ENCODE data around the gene CELF4.

CELF4 gene

GRCh38 chr18:37398248-37398920 lies 167.2 kb downstream of the CELF4 start:
- Histone ChIP-seq H3K4me1 (ENCODE audit: insufficient read depth, low read length) (peaks cover 8% of the 10 kb centered on the region), H3K9ac (ENCODE audit: low read depth, low read length) (no peak overlapping the region), H3K27me3 (ENCODE audit: insufficient read depth, low read length) (peaks cover 70% of the 10 kb centered on the region), H3K4me3 (ENCODE audit: low read length) (no peak overlapping the region), H3K9me3 (ENCODE audit: insufficient read depth, low read depth, low read length) (no peaks in the 10 kb centered on the region), H3K36me3 (ENCODE audit: insufficient read depth, low read depth, low read length) (no peaks in the 10 kb centered on the region), H3K27ac (ENCODE audit: low read length) (no peak overlapping the region)

GRCh38 chr18:37397814-37398213 lies 167.8 kb downstream of the CELF4 start:
- H3K9ac ChIP-seq (ENCODE audit: low read depth, low read length), result no peak overlapping the region
- no peak overlapping the region for H3K4me3 ChIP-seq (ENCODE audit: low read length)
- no peaks in the 10 kb centered on the region for H3K9me3 ChIP-seq (ENCODE audit: insufficient read depth, low read depth, low read length)
- H3K27ac ChIP-seq (ENCODE audit: low read length), result no peak overlapping the region
- H3K4me1 ChIP-seq (ENCODE audit: insufficient read depth, low read length), result peaks cover 13% of the 10 kb centered on the region
- no peaks in the 10 kb centered on the region for H3K36me3 ChIP-seq (ENCODE audit: insufficient read depth, low read depth, low read length)
- peaks cover 76% of the 10 kb centered on the region for H3K27me3 ChIP-seq (ENCODE audit: insufficient read depth, low read length)

GRCh38 chr18:37396971-37397720 lies 168.5 kb downstream of the CELF4 start:
- no peaks in the 10 kb centered on the region for H3K36me3 ChIP-seq (ENCODE audit: insufficient read depth, low read depth, low read length)
- peaks cover 10% of the 10 kb centered on the region; the same call in 1 of the 2 replicates for H3K4me1 ChIP-seq (ENCODE audit: insufficient read depth, low read length)
- no peak overlapping the region for H3K27ac ChIP-seq (ENCODE audit: low read length)
- H3K27me3 ChIP-seq (ENCODE audit: insufficient read depth, low read length), result peaks cover 79% of the 10 kb centered on the region
- H3K9ac ChIP-seq (ENCODE audit: low read depth, low read length), result no peak overlapping the region
- no peak overlapping the region for H3K4me3 ChIP-seq (ENCODE audit: low read length)
- H3K9me3 ChIP-seq (ENCODE audit: insufficient read depth, low read depth, low read length), result no peaks in the 10 kb centered on the region

- no peaks in the 10 kb centered on the region for H3K36me3 ChIP-seq (ENCODE audit: insufficient read depth, low read depth, low read length)
- H3K27ac ChIP-seq (ENCODE audit: low read length), result no peak overlapping the region
- no peak overlapping the region for H3K9ac ChIP-seq (ENCODE audit: low read depth, low read length)
- peaks cover 10% of the 10 kb centered on the region; the same call in 1 of the 2 replicates for H3K4me1 ChIP-seq (ENCODE audit: insufficient read depth, low read length)
- H3K4me3 ChIP-seq (ENCODE audit: low read length), result no peak overlapping the region
- no peaks in the 10 kb centered on the region for H3K9me3 ChIP-seq (ENCODE audit: insufficient read depth, low read depth, low read length)
- H3K27me3 ChIP-seq (ENCODE audit: insufficient read depth, low read length), result peaks cover 86% of the 10 kb centered on the region
Observed at GRCh38 chr18:37395631-37396030, 170.0 kb downstream of the CELF4 start.

GRCh38 chr18:37395138-37395537 lies 170.5 kb downstream of the CELF4 start:
- H3K4me3 ChIP-seq (ENCODE audit: low read length), result no peak overlapping the region
- H3K27ac ChIP-seq (ENCODE audit: low read length), result no peak overlapping the region
- H3K27me3 ChIP-seq (ENCODE audit: insufficient read depth, low read length), result peaks cover 86% of the 10 kb centered on the region
- no peak overlapping the region for H3K9ac ChIP-seq (ENCODE audit: low read depth, low read length)
- H3K4me1 ChIP-seq (ENCODE audit: insufficient read depth, low read length), result peaks cover 10% of the 10 kb centered on the region; the same call in 1 of the 2 replicates
- peaks cover 2% of the 10 kb centered on the region for H3K9me3 ChIP-seq (ENCODE audit: insufficient read depth, low read depth, low read length)
- H3K36me3 ChIP-seq (ENCODE audit: insufficient read depth, low read depth, low read length), result no peaks in the 10 kb centered on the region

- peaks cover 7% of the 10 kb centered on the region for H3K9me3 ChIP-seq (ENCODE audit: insufficient read depth, low read depth, low read length)
- no peak overlapping the region for H3K9ac ChIP-seq (ENCODE audit: low read depth, low read length)
- peak overlapping the region; percentile 65; the same call in 1 of the 2 replicates for H3K4me3 ChIP-seq (ENCODE audit: low read length)
- H3K27ac ChIP-seq (ENCODE audit: low read length), result no peak overlapping the region
- H3K27me3 ChIP-seq (ENCODE audit: insufficient read depth, low read length), result peaks cover 82% of the 10 kb centered on the region
- H3K4me1 ChIP-seq (ENCODE audit: insufficient read depth, low read length), result peaks cover 10% of the 10 kb centered on the region; the same call in 1 of the 2 replicates
- no peaks in the 10 kb centered on the region for H3K36me3 ChIP-seq (ENCODE audit: insufficient read depth, low read depth, low read length)
Observed at GRCh38 chr18:37394610-37394965, 171.0 kb downstream of the CELF4 start.

- H3K9ac ChIP-seq (ENCODE audit: low read depth, low read length), result no peak overlapping the region; the same call in 1 of the 2 replicates
Observed at GRCh38 chr18:37393945-37394609, 171.5 kb downstream of the CELF4 start.

GRCh38 chr18:37393221-37393827 lies 172.3 kb downstream of the CELF4 start:
- H3K4me1 ChIP-seq (ENCODE audit: insufficient read depth, low read length), result peaks cover 10% of the 10 kb centered on the region; the same call in 1 of the 2 replicates
- no peak overlapping the region for H3K27ac ChIP-seq (ENCODE audit: low read length)
- H3K27me3 ChIP-seq (ENCODE audit: insufficient read depth, low read length), result peaks cover 70% of the 10 kb centered on the region
- H3K4me3 ChIP-seq (ENCODE audit: low read length), result peak overlapping the region; percentile 65
- peak overlapping the region; percentile 27; the same call in 1 of the 2 replicates for H3K9ac ChIP-seq (ENCODE audit: low read depth, low read length)
- H3K36me3 ChIP-seq (ENCODE audit: insufficient read depth, low read depth, low read length), result no peaks in the 10 kb centered on the region
- H3K9me3 ChIP-seq (ENCODE audit: insufficient read depth, low read depth, low read length), result peaks cover 14% of the 10 kb centered on the region

More at GRCh38 chr18:37393945-37394609, 171.5 kb downstream of the CELF4 start:
- Histone ChIP-seq H3K4me1 (ENCODE audit: insufficient read depth, low read length) (peaks cover 10% of the 10 kb centered on the region; the same call in 1 of the 2 replicates), H3K4me3 (ENCODE audit: low read length) (peak overlapping the region; percentile 65), H3K27me3 (ENCODE audit: insufficient read depth, low read length) (peaks cover 77% of the 10 kb centered on the region), H3K36me3 (ENCODE audit: insufficient read depth, low read depth, low read length) (no peaks in the 10 kb centered on the region), H3K27ac (ENCODE audit: low read length) (no peak overlapping the region), H3K9me3 (ENCODE audit: insufficient read depth, low read depth, low read length) (peaks cover 12% of the 10 kb centered on the region)

- H3K27me3 ChIP-seq (ENCODE audit: insufficient read depth, low read length), result peaks cover 65% of the 10 kb centered on the region
- H3K27ac ChIP-seq (ENCODE audit: low read length), result no peak overlapping the region
- peaks cover 10% of the 10 kb centered on the region; the same call in 1 of the 2 replicates for H3K4me1 ChIP-seq (ENCODE audit: insufficient read depth, low read length)
- H3K36me3 ChIP-seq (ENCODE audit: insufficient read depth, low read depth, low read length), result no peaks in the 10 kb centered on the region
- H3K4me3 ChIP-seq (ENCODE audit: low read length), result no peak overlapping the region
- H3K9me3 ChIP-seq (ENCODE audit: insufficient read depth, low read depth, low read length), result peaks cover 14% of the 10 kb centered on the region
- H3K9ac ChIP-seq (ENCODE audit: low read depth, low read length), result no peak overlapping the region
Observed at GRCh38 chr18:37392648-37393047, 172.9 kb downstream of the CELF4 start.

GRCh38 chr18:37391698-37392548 lies 173.7 kb downstream of the CELF4 start:
- Histone ChIP-seq H3K9me3 (ENCODE audit: insufficient read depth, low read depth, low read length) (peaks cover 14% of the 10 kb centered on the region), H3K4me1 (ENCODE audit: insufficient read depth, low read length) (peaks cover 10% of the 10 kb centered on the region; the same call in 1 of the 2 replicates), H3K4me3 (ENCODE audit: low read length) (no peak overlapping the region), H3K9ac (ENCODE audit: low read depth, low read length) (no peak overlapping the region), H3K36me3 (ENCODE audit: insufficient read depth, low read depth, low read length) (no peaks in the 10 kb centered on the region), H3K27me3 (ENCODE audit: insufficient read depth, low read length) (peaks cover 58% of the 10 kb centered on the region), H3K27ac (ENCODE audit: low read length) (no peak overlapping the region)
